Occipital lobe (tissue), 2 donors: Measurements from ENCODE around the gene PTGDS. TPM values are rescaled to one million over a fixed set of nuclear protein-coding genes. Genes with fewer than 3 reads are reported as not detected.

Experiments used
- DNase-seq: peaks from one replicate; lab custom pipeline; 2025; lab: John Stamatoyannopoulos, UW
- total RNA-seq: library from RNA; depleted of rRNA; stranded (reverse); fragments of >200 nt; gene quantifications from one replicate; pipeline ENCODE4 v1.2.3, GENCODE V29; 2014

The PTGDS gene
- total RNA-seq, 1 donor from 2014 or later: 52.1 TPM

GRCh38 chr9:137021568-137021978, 44.3 kb downstream of the PTGDS start:
- DNase-seq: no peak

- DNase-seq: peak; percentile 87
These were observed 44.8 kb downstream of the PTGDS start for GRCh38 chr9:137021979-137022661.

GRCh38 chr9:137022662-137023008, 45.3 kb downstream of the PTGDS start:
- DNase-seq: no peak

GRCh38 chr9:137023157-137023556, 45.9 kb downstream of the PTGDS start:
- DNase-seq: no peak

- peak; percentile 44 for DNase-seq
These were observed 46.3 kb downstream of the PTGDS start for GRCh38 chr9:137023583-137023991.

- peak; percentile 95 for DNase-seq
These were observed 48.2 kb downstream of the PTGDS start for GRCh38 chr9:137025517-137025966.

- no peak for DNase-seq
These were observed 49.1 kb downstream of the PTGDS start for GRCh38 chr9:137026384-137026783.

GRCh38 chr9:137026828-137027227, 49.5 kb downstream of the PTGDS start:
- no peak for DNase-seq

- no peak for DNase-seq
These were observed 50.3 kb downstream of the PTGDS start, which contains the start of gene ABCA2 for GRCh38 chr9:137027369-137028262. TSS of gene ABCA2 (minus strand) at chr9:137028237. CDS start at chr9:137028140, 97 bp downstream.

- DNase-seq: peak; percentile 59
These were observed 51.2 kb downstream of the PTGDS start for GRCh38 chr9:137028263-137029057.

- DNase-seq: peak; percentile 46
These were observed 52.0 kb downstream of the PTGDS start for GRCh38 chr9:137029058-137029936.

GRCh38 chr9:137030006-137030405, 52.7 kb downstream of the PTGDS start:
- no peak for DNase-seq

- DNase-seq: no peak
These were observed 53.5 kb downstream of the PTGDS start for GRCh38 chr9:137030538-137031527.

Other genes starting within 250 kb of the PTGDS start
- gene LCN10, start 234.6 kb upstream of the PTGDS start, total RNA-seq: not detected
- gene LCN6, start 229.0 kb upstream of the PTGDS start, total RNA-seq: not detected
- not detected for gene LCN8, start 219.3 kb upstream of the PTGDS start, total RNA-seq
- not detected for gene LCN15, start 213.0 kb upstream of the PTGDS start, total RNA-seq
- gene TMEM141, start 186.2 kb upstream of the PTGDS start, total RNA-seq: 15.9 TPM
- gene CCDC183, start 181.2 kb upstream of the PTGDS start, total RNA-seq: 2.8 TPM
- gene RABL6, start 169.6 kb upstream of the PTGDS start, total RNA-seq: 38.2 TPM
- 0.94 TPM for gene AJM1, start 135.0 kb upstream of the PTGDS start, total RNA-seq
- 76.9 TPM for gene PHPT1, start 128.1 kb upstream of the PTGDS start, total RNA-seq
- gene MAMDC4, start 125.2 kb upstream of the PTGDS start, total RNA-seq: 2.5 TPM
- gene EDF1, start 111.2 kb upstream of the PTGDS start, total RNA-seq: 96.2 TPM
- 8.9 TPM for gene TRAF2, start 91.0 kb upstream of the PTGDS start, total RNA-seq
- gene FBXW5, start 32.8 kb upstream of the PTGDS start, total RNA-seq: 53.7 TPM
- not detected for gene C8G, start 32.3 kb upstream of the PTGDS start, total RNA-seq
- not detected for gene LCN12, start 25.2 kb upstream of the PTGDS start, total RNA-seq
- gene LCNL1, start 5.5 kb downstream of the PTGDS start, total RNA-seq: 0.16 TPM
- 13.6 TPM for gene PAXX, start 14.9 kb downstream of the PTGDS start, total RNA-seq
- gene CLIC3, start 19.1 kb downstream of the PTGDS start, total RNA-seq: 0.31 TPM
- gene ABCA2, start 50.7 kb downstream of the PTGDS start, total RNA-seq: 20.9 TPM
- gene FUT7, start 54.6 kb downstream of the PTGDS start, total RNA-seq: not detected
- 15.3 TPM for gene NPDC1, start 68.7 kb downstream of the PTGDS start, total RNA-seq
- gene ENTPD2, start 76.6 kb downstream of the PTGDS start, total RNA-seq: 0.16 TPM
- 1.6 TPM for gene SAPCD2, start 93.1 kb downstream of the PTGDS start, total RNA-seq
- gene UAP1L1, start 100.0 kb downstream of the PTGDS start, total RNA-seq: 0.31 TPM
- 38.5 TPM for gene MAN1B1, start 109.5 kb downstream of the PTGDS start, total RNA-seq
- gene DPP7, start 137.2 kb downstream of the PTGDS start, total RNA-seq: 17.6 TPM
- 31.2 TPM for gene GRIN1, start 161.7 kb downstream of the PTGDS start, total RNA-seq
- gene LRRC26, start 192.5 kb downstream of the PTGDS start, total RNA-seq: 0.62 TPM
- gene TMEM210, start 194.6 kb downstream of the PTGDS start, total RNA-seq: not detected
- gene ANAPC2, start 211.1 kb downstream of the PTGDS start, total RNA-seq: 19.3 TPM
- gene SSNA1, start 211.2 kb downstream of the PTGDS start, total RNA-seq: 13.4 TPM
- 4.7 TPM for gene TPRN, start 223.2 kb downstream of the PTGDS start, total RNA-seq
- gene TMEM203, start 228.1 kb downstream of the PTGDS start, total RNA-seq: 42.9 TPM
- 2.8 TPM for gene NDOR1, start 228.2 kb downstream of the PTGDS start, total RNA-seq
- gene RNF208, start 244.7 kb downstream of the PTGDS start, total RNA-seq: 1.4 TPM
- not detected for gene CYSRT1, start 247.7 kb downstream of the PTGDS start, total RNA-seq
- not detected for gene RNF224, start 250.0 kb downstream of the PTGDS start, total RNA-seq